GM21367 (cell line): Measurements from ENCODE around the gene HIVEP3.

Experiments
- ATAC-seq: cut with Tn5 transposase; IDR thresholded peaks from one replicate; pipeline ENCODE4 v1.9.1; 2021; ENCODE audit not compliant: unreplicated experiment

Gene HIVEP3

DNA sequence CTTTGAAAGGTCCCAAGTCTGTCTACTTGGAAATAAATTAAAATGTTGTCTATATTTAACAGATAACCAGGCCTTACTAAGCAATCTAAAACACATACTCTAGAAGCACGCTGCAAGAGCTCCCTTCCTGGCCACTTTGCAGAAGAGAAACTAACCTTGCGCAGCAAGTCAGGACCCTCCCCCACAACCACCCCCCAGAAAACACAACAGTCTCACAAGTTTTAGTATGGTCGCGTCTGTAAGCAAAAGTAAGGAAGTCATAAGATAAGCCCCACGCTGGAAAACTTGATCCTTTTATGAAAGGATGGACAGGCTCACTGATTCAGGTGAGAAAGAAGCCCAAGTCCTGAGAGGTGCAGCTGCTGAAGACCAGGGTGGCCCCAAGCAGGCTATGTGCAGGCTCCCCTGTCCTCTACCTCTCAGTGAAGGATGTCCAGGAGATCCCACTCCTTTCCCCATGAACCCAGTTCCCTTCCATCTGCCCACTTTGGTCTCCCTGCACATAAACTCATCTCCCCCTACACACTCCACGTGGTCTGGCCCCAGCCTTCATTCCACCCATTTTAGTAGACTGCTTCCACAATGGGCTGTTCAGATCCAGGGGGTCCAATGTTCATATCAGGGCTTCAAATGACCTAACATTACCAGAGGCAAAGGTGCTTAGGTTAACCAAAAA, 23.8 kb downstream of the HIVEP3 start:
- no peak for ATAC-seq

- no peak for ATAC-seq
These were observed 24.5 kb downstream of the HIVEP3 start for GRCh38 chr1:41894101-41894807.

DNA sequence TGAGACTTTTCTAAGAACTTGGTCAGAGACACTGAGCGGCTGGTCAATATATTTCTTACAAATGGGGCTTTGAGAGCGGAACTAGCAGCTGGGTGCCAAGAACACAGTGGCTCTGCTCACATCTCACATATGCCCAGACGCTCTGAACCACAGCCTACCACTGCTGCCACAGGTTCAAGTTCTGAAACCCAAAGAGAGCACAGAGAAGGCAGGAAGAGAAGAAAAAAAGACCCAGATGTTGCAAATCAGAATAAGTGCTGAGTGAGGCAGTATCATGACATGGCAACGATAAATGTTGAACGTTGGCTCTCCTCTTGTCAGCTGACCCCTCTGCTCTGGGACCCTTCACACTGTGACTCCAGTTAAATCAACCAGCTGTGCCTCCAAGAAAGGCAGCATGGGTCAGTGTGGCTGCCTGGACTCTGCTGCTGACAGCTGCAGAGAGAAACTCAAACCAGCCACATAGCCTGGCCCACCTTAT, 26.4 kb downstream of the HIVEP3 start:
- ATAC-seq = no peak

GRCh38 chr1:41891199-41891896, 27.4 kb downstream of the HIVEP3 start:
- peak; percentile 81 for ATAC-seq

GRCh38 chr1:41890825-41891198, 27.9 kb downstream of the HIVEP3 start:
- ATAC-seq = no peak

- ATAC-seq = no peak
These were observed 29.0 kb downstream of the HIVEP3 start for GRCh38 chr1:41889506-41890414.

DNA sequence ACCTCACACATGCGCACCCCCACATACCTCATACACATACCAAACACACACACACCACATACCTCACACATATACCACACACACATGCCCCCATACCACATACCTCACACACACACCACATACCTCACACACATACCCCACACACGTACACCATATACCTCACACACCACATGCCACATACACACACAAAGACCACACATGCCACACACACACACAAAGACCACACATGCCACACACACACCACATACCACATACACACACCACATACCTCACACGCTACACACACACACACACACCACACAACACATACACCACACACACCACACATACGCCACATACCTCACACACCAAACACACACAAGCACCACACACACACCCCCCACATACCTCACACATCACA, 30.0 kb downstream of the HIVEP3 start:
- no peak for ATAC-seq

DNA sequence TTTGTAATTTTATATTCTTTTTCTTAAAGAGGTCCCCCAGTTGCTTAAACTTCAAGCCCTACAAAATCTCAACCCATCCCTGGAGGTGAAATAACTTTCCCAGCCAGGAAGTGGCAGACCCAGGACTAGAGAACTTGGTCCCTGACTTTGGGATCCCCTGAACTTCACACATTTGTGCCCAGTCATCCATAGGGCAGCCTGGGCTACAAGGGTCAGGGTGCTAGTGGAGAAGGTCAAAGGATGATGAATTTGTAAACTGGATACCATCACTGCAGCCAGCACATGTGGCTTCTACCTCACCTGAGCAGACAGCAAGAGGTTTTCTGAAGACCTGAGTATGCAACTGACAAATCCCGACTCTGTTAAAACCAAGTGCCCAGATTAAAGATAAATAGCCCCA, 31.4 kb downstream of the HIVEP3 start:
- ATAC-seq = no peak

DNA sequence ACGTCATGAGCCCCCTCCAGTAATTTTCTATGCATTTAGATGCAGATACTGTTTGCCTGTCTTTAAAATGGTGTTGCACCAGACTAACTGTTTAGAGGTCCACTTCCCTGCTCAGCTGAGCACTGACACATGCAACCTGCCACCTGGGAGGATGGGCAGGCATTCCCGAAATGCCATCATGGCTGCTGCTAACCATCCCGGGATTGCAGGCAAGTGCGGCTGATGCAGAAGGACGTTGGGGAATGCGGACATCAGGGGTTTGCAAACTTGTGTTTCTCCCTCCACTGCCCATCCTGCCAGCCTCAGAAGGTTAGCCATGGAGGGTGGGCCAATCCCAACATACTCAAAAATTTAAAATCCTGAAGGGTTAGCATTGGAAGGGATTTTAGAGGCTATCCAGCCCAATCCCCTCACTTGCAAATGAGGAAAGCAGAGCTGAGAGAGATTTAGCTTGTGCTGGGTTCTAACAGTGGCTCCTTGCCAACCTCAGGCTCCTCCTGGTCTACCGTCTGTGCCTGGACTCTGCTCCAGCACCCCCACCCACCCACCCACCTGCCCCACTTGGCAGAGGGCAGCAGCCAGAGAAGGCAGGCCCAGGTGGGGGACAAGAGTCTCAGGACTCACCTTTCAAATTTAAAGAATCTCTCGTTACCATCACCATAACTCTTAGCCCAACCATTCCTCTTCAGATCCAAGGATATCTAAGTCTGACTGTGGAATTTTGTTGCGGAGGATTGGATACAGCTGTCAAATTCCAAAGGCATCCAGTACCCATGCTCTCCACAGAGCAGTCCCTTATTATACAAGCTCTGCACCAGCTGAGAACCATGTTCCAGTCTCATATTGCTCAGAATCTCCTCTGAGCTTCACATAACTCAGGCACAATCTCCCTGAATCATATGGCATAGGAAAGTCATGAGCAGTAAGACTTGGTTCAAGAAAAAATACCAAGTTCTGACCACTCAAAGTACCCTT, 34.2 kb downstream of the HIVEP3 start:
- ATAC-seq = no peak

- no peak for ATAC-seq
These were observed 35.2 kb downstream of the HIVEP3 start for GRCh38 chr1:41883507-41883906.

- no peak for ATAC-seq
These were observed 36.2 kb downstream of the HIVEP3 start for GRCh38 chr1:41882486-41882885.

DNA sequence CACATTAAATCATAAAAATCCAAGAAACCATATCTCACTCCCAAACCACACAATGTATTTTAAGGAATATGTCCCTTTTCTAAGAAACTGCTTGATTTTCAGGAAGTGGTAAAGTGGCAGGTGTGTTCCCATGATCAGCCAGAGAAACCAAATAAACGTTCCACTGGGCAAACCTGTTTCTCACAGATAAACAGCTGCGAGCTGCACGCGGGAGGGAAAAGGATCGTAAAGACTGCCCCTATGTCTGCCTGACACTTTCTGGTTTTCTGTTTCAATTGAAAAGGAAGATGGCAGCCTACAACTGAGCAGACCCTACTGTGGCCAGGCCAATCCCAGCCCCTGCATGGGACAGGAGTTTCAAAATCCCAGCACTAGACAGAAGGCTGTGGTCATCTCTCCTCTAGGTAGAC, 36.6 kb downstream of the HIVEP3 start:
- ATAC-seq = no peak

DNA sequence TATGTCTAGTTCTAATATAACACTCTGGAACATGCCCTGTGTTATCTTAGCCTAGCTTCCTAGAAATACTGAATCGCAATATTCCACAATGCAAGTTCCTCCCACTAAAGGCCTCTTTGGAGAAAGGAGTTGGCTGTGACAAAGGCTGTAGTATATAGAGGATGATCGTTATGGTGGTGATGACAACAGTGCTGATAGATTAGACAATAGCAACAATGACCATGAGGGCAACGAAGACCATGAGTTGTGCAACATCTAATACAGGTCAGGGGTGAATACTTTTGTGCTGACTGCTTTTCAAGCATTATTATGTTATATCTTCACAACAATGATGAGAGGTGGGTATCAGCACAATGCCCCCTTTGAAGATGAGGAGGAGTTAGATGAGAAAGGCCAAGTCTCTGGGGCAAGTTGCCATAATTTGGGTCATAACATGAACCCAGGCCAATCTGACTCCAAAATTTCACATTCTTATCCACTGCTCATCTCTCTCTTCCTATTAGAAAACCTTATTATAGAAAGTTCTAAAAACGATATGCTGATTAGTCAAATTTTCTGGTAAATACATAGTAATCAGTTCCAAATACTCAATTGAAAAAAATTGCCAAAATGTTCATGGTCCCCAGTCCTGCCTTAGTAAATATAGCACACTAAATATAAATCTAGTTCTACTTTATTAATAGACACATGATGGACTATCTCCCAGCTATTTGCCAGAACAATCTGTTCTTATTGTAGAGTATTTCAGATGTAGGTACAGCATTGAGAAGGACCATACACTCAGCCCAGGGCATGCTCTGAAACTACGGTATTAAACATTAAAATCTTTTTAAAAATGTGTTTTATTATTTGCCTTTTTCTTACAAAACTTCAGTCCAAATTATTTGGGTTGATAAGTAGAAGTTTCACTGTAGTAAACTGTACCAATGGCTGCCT, 37.5 kb downstream of the HIVEP3 start:
- ATAC-seq = no peak

DNA sequence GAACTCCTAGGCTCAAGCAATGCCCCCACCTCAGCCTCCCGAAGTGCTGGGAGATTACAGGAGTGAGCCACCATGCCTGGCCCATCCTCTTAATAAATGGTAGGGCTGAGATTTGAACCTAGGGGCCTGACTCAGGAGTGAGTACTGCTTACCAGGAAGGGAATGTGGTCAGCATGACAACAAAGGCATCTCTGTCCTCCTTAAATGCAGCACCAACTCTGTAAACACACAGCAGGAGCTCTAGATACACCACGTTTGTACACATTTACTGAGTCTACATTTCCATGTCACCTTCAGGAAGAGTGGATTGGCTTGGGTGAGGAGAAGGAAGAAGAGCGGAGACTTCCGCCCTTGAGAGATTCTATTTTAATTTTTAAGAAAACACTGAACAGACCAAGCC, 38.5 kb downstream of the HIVEP3 start:
- no peak for ATAC-seq

DNA sequence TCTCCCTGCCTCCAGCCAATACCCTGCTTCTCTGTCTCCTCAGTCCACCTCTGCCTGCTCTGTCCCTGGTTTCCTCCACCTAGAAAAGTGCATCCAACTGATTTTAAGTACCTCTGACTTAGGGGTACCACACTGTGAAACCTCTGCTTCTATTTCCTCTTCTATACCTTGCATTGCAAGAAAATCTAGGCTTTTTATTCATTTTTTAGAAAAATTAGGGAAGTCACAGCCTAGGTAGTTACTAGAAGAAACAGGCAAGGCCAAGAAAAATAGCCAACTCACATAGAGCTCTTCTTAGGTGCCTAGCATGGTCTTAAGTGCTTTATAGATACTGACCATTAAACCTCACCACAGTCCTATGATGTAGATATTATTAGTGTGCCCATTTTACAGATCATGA, 39.1 kb downstream of the HIVEP3 start:
- no peak for ATAC-seq

GRCh38 chr1:41878911-41879310, 39.8 kb downstream of the HIVEP3 start:
- no peak for ATAC-seq

DNA sequence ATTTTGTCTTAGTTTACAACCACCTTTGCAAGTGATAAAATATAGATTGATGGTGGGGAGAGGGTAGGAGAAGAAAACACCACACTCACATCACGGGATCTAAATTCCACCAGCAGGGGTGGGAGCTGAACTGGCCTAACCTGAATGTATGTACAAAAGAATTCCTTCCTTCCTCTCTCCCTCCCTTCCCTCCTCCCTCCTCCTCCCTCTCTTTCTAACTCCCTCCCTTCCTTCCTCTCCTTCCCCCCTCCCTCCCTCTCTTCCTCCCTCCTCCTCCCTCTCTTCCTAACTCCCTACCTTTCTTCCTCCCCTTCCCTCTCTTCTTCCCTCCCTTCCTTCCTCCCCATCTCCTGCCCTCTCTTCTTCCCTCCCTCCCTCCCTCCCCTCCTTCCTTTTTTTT, 40.2 kb downstream of the HIVEP3 start:
- ATAC-seq = no peak

- no peak for ATAC-seq
These were observed 41.9 kb downstream of the HIVEP3 start for GRCh38 chr1:41876576-41877445.
